H9 (cell line): ENCODE results near the gene ECHDC1. TPM values are rescaled to one million over a fixed set of nuclear protein-coding genes. Genes with fewer than 3 reads are reported as not detected.

Experiments
- DNase-seq: peaks from one replicate; pipeline ENCODE4 v3.0.0-alpha.2; 2017
- H2AFZ ChIP-seq: one replicate; pipeline ENCODE4 v1.6.1; 2013; ENCODE audit warnings: mild to moderate bottlenecking, low read length, control low read depth, moderate library complexity
- H2AK5ac ChIP-seq: 2 replicates; pipeline ENCODE4 v1.6.1; 2013; ENCODE audit warnings: low read length, control low read depth, mixed read lengths; ENCODE audit not compliant: insufficient read length
- H2BK120ac ChIP-seq: one replicate; pipeline ENCODE4 v1.6.1; 2013; ENCODE audit warnings: low read depth, mild to moderate bottlenecking, low read length, control low read depth, inconsistent platforms; ENCODE audit not compliant: poor library complexity, severe bottlenecking
- H2BK12ac ChIP-seq: 2 replicates; pipeline ENCODE4 v1.6.1; 2013; ENCODE audit warnings: low read length, control low read depth, mixed read lengths, low read depth; ENCODE audit not compliant: insufficient read length
- H2BK15ac ChIP-seq: 2 replicates; pipeline ENCODE4 v1.6.1; 2013; ENCODE audit warnings: low read depth, low read length, control low read depth
- H2BK20ac ChIP-seq: one replicate; pipeline ENCODE4 v1.6.1; 2013; ENCODE audit warnings: low read depth, mild to moderate bottlenecking, low read length, control low read depth, inconsistent platforms; ENCODE audit not compliant: poor library complexity, severe bottlenecking
- H2BK5ac ChIP-seq: 2 replicates; pipeline ENCODE4 v1.6.1; 2013; ENCODE audit warnings: low read length, control low read depth, mixed read lengths; ENCODE audit not compliant: insufficient read length
- H3K14ac ChIP-seq: 2 replicates; pipeline ENCODE4 v1.6.1; 2013; ENCODE audit warnings: low read length, control low read depth; ENCODE audit not compliant: insufficient read depth
- H3K18ac ChIP-seq: 2 replicates; pipeline ENCODE4 v1.6.1; 2013; ENCODE audit warnings: low read depth, mild to moderate bottlenecking, mixed read lengths, low read length, control low read depth; ENCODE audit not compliant: insufficient read length
- H3K23ac ChIP-seq: 2 replicates; pipeline ENCODE4 v1.6.1; 2013; ENCODE audit warnings: low read length, control low read depth, mixed read lengths, low read depth; ENCODE audit not compliant: insufficient read length
- H3K23me2 ChIP-seq: 2 replicates; pipeline ENCODE4 v1.6.1; 2013; ENCODE audit warnings: low read depth, mild to moderate bottlenecking, mixed read lengths, low read length, control low read depth; ENCODE audit not compliant: insufficient read length, poor library complexity, severe bottlenecking
- H3K27ac ChIP-seq: 2 replicates; pipeline ENCODE4 v1.5.1; 2013; ENCODE audit warnings: low read length, control low read depth, mixed read lengths, low read depth; ENCODE audit not compliant: insufficient read length
- H3K27me3 ChIP-seq: 2 replicates; pipeline ENCODE4 v1.6.1; 2013; ENCODE audit warnings: low read length, control low read depth, inconsistent platforms; ENCODE audit not compliant: insufficient read depth
- H3K4ac ChIP-seq: 2 replicates; pipeline ENCODE4 v1.6.1; 2013; ENCODE audit warnings: low read depth, mild to moderate bottlenecking, control low read depth, inconsistent platforms, low read length, moderate library complexity
- H3K4me1 ChIP-seq: 2 replicates; pipeline ENCODE4 v1.6.1; 2013; ENCODE audit warnings: low read length, control low read depth, inconsistent platforms; ENCODE audit not compliant: insufficient read depth
- H3K4me2 ChIP-seq: 2 replicates; pipeline ENCODE4 v1.6.1; 2013; ENCODE audit warnings: low read length, control low read depth, mixed read lengths; ENCODE audit not compliant: insufficient read length, insufficient read depth
- H3K56ac ChIP-seq: 2 replicates; pipeline ENCODE4 v1.6.1; 2013; ENCODE audit warnings: low read depth, mild to moderate bottlenecking, mixed read lengths, low read length, control low read depth; ENCODE audit not compliant: insufficient read length
- H3K79me1 ChIP-seq: 2 replicates; pipeline ENCODE4 v1.6.1; 2013; ENCODE audit warnings: low read depth, mild to moderate bottlenecking, moderate library complexity, low read length, control low read depth, inconsistent platforms; ENCODE audit not compliant: insufficient read depth, poor library complexity, severe bottlenecking
- H3K79me2 ChIP-seq: 2 replicates; pipeline ENCODE4 v1.6.1; 2013; ENCODE audit warnings: low read length, control low read depth, inconsistent platforms; ENCODE audit not compliant: insufficient read depth
- H3K9ac ChIP-seq: 2 replicates; pipeline ENCODE4 v1.6.1; 2013; ENCODE audit warnings: low read length, control low read depth, mixed read lengths; ENCODE audit not compliant: insufficient read length; ENCODE audit errors: extremely low read depth
- H3K9me3 ChIP-seq: one replicate; pipeline ENCODE4 v1.6.1; 2013; ENCODE audit warnings: low read depth, low read length, inconsistent platforms; ENCODE audit not compliant: control insufficient read depth
- H3T11ph ChIP-seq: one replicate; pipeline ENCODE4 v1.6.1; 2013; ENCODE audit warnings: mild to moderate bottlenecking, low read length, control low read depth, inconsistent platforms
- H4K20me1 ChIP-seq: one replicate; pipeline ENCODE4 v1.6.1; 2013; ENCODE audit not compliant: control insufficient read depth, insufficient read length, insufficient read depth
- H4K5ac ChIP-seq: 2 replicates; pipeline ENCODE4 v1.6.1; 2013; ENCODE audit warnings: low read depth, mild to moderate bottlenecking, mixed read lengths, low read length, control low read depth; ENCODE audit not compliant: insufficient read length
- H4K8ac ChIP-seq: replicated peaks from 2 replicates; pipeline ENCODE4 v1.6.1; 2013; ENCODE audit warnings: low read length, control low read depth, mixed read lengths, low read depth; ENCODE audit not compliant: insufficient read length
- H4K91ac ChIP-seq: 2 replicates; pipeline ENCODE4 v1.6.1; 2013; ENCODE audit warnings: low read depth, mild to moderate bottlenecking, moderate library complexity, mixed read lengths, low read length, control low read depth; ENCODE audit not compliant: insufficient read length
- H3K27ac Mint-ChIP-seq, 3 experiments: 2 replicates in 2 of 3; 3 replicates in 1 of 3; pipeline ENCODE4 v1.8.0; 2020 to 2021; ENCODE audit warnings: mixed read lengths in 3 of 3, mild to moderate bottlenecking in 1 of 3, moderate library complexity in 1 of 3
- H3K27me3 Mint-ChIP-seq: 2 replicates; pipeline ENCODE4 v1.8.0; 2021; ENCODE audit warnings: low read depth, mild to moderate bottlenecking, moderate library complexity, mixed read lengths
- H3K36me3 Mint-ChIP-seq, 3 experiments: 2 replicates in 2 of 3; 3 replicates in 1 of 3; pipeline ENCODE4 v1.8.0; 2020 to 2021; ENCODE audit warnings: low read depth in 3 of 3, mixed read lengths in 3 of 3; ENCODE audit not compliant: insufficient read depth in 1 of 3
- H3K4me1 Mint-ChIP-seq, 2 experiments: 2 replicates each; pipeline ENCODE4 v1.8.0; 2020; ENCODE audit warnings: mixed read lengths in 2 of 2
- H3K4me3 Mint-ChIP-seq, 2 experiments: 2 replicates in 1 of 2; 3 replicates in 1 of 2; pipeline ENCODE4 v1.8.0; 2020 to 2021; ENCODE audit warnings: mild to moderate bottlenecking in 2 of 2, mixed read lengths in 2 of 2, moderate library complexity in 1 of 2
- H3K9me3 Mint-ChIP-seq, 2 experiments: 2 replicates in 1 of 2; 3 replicates in 1 of 2; pipeline ENCODE4 v1.8.0; 2020; ENCODE audit warnings: mild to moderate bottlenecking in 2 of 2, mixed read lengths in 2 of 2, moderate library complexity in 1 of 2
- CTCF ChIP-seq: fragments of 200-600 bp; sonication (generic); conservative IDR thresholded peaks from 3 replicates; pipeline ENCODE4 v1.8.0; 2021; ENCODE audit warnings: antibody characterized with exemption, mild to moderate bottlenecking
- WGBS: extraction: QIAGEN DNeasy Blood & Tissue Kit; methylation state at CpG from one replicate; pipeline ENCODE4 v1.1.7; 2013; ENCODE audit warnings: missing lambda C conversion rate, low lambda C conversion rate, mixed read lengths; ENCODE audit not compliant: insufficient read length; ENCODE audit errors: extremely low coverage; 5-methylcytosine and 5-hydroxymethylcytosine counted together
- total RNA-seq: library from RNA; stranded (reverse); gene quantifications from 2 replicates; pipeline ENCODE4 v1.2.1, GENCODE V29; 2021

The ECHDC1 gene
- total RNA-seq, 1 experiment from 2014 or later = 47.8 TPM

DNA sequence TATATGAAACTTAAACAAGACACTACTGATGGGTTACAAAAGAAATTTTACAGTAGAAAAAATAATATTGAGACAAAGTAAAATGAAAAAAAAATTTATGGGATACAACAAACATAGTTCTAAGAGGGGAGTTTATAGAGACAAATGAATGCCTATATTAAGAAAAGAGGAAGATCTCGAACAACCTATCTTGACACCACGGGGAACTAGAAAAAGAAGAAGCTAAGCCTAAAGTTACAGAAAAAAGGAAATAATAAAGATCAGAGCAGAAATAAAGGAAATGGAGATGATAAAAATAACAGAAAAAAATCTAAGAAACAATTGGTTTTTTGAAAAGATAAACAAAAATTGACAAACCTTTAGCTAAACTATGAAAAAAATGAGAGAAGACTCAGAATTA lies 9.1 kb upstream of the ECHDC1 start:
- Histone ChIP-seq H3K79me1 (no peaks in the 10 kb centered on the region), H3K9ac (no peak overlapping the region), H3K23me2 (no peaks in the 10 kb centered on the region), H2BK20ac (no peak overlapping the region), H4K8ac (no peak overlapping the region), H2AK5ac (no peak overlapping the region), H3T11ph (no peak overlapping the region), H2BK12ac (no peak overlapping the region), H4K91ac (no peak overlapping the region), H3K27ac (no peak overlapping the region), H3K14ac (no peak overlapping the region), H3K4ac (no peak overlapping the region), H2BK5ac (no peak overlapping the region), H3K18ac (no peak overlapping the region), H2AFZ (no peak overlapping the region), H3K56ac (no peak overlapping the region), H3K23ac (no peak overlapping the region), H3K9me3 (no peaks in the 10 kb centered on the region), H3K4me1 (no peaks in the 10 kb centered on the region), H2BK15ac (no peak overlapping the region), H3K4me2 (no peak overlapping the region), H3K79me2 (peaks cover 2% of the 10 kb centered on the region; the same call in 1 of the 2 replicates), H2BK120ac (no peak overlapping the region), H4K5ac (no peak overlapping the region), H4K20me1 (no peaks in the 10 kb centered on the region), H3K27me3 (no peaks in the 10 kb centered on the region)
- Mint-ChIP-seq H3K9me3 (peaks cover 29 to 45% of the 10 kb centered on the region in 2 experiments), H3K4me3 (no peak overlapping the region), H3K4me1 (peaks cover 2 to 8% of the 10 kb centered on the region in 2 experiments), H3K27ac (no peak overlapping the region), H3K27me3 (no peaks in the 10 kb centered on the region; the same call in none of the 2 replicates), H3K36me3 (peaks cover 20 to 50% (median 22%) of the 10 kb centered on the region in 3 experiments)
- no CpG with 5 or more reads among the region's 2 CpGs for WGBS
- DNase-seq = no peak
- no peak for TF ChIP-seq CTCF
